ENCODE data around the gene RFX2.

The RFX2 gene

GRCh38 chr19:6133231-6133630, 22.9 kb upstream of the RFX2 start:
- Histone ChIP-seq H3K4me3 (replicated peaks; ENCODE audit: low read depth, low read length) (no peak overlapping the region), H3K36me3 (ENCODE audit: control insufficient read depth, insufficient read depth, low read length) (no peaks in the 10 kb centered on the region), H3K27me3 (replicated peaks; ENCODE audit: control insufficient read depth, insufficient read depth, low read length) (no peaks in the 10 kb centered on the region; the same call in none of the 2 replicates)
- DNase-seq (ENCODE audit: extremely low read depth, insufficient read length) = no peak
- no peak for TF ChIP-seq CTCF (IDR thresholded peaks at IDR 0.05; ENCODE audit: insufficient read depth, low read length, poor library complexity, severe bottlenecking)

- H3K4me3 ChIP-seq (replicated peaks; ENCODE audit: low read depth, low read length) = no peak overlapping the region
- H3K27me3 ChIP-seq (replicated peaks; ENCODE audit: control insufficient read depth, insufficient read depth, low read length) = no peaks in the 10 kb centered on the region; the same call in none of the 2 replicates
- TF ChIP-seq CTCF (IDR thresholded peaks at IDR 0.05; ENCODE audit: insufficient read depth, low read length, poor library complexity, severe bottlenecking) = no peak
- DNase-seq (ENCODE audit: extremely low read depth, insufficient read length) = no peak
- H3K36me3 ChIP-seq (ENCODE audit: control insufficient read depth, insufficient read depth, low read length) = no peaks in the 10 kb centered on the region
Observed at GRCh38 chr19:6132482-6132881, 22.2 kb upstream of the RFX2 start.

GRCh38 chr19:6127716-6128335, 17.5 kb upstream of the RFX2 start:
- DNase-seq (ENCODE audit: extremely low read depth, insufficient read length) = no peak
- TF ChIP-seq CTCF (IDR thresholded peaks at IDR 0.05; ENCODE audit: insufficient read depth, low read length, poor library complexity, severe bottlenecking) = no peak
- Histone ChIP-seq H3K27me3 (replicated peaks; ENCODE audit: control insufficient read depth, insufficient read depth, low read length) (no peaks in the 10 kb centered on the region; the same call in 1 of the 2 replicates), H3K4me3 (replicated peaks; ENCODE audit: low read depth, low read length) (no peak overlapping the region), H3K36me3 (ENCODE audit: control insufficient read depth, insufficient read depth, low read length) (no peaks in the 10 kb centered on the region)

GRCh38 chr19:6126335-6126974, 16.2 kb upstream of the RFX2 start:
- Histone ChIP-seq H3K36me3 (ENCODE audit: control insufficient read depth, insufficient read depth, low read length) (no peaks in the 10 kb centered on the region), H3K4me3 (replicated peaks; ENCODE audit: low read depth, low read length) (no peak overlapping the region), H3K27me3 (replicated peaks; ENCODE audit: control insufficient read depth, insufficient read depth, low read length) (no peaks in the 10 kb centered on the region; the same call in 1 of the 2 replicates)
- TF ChIP-seq CTCF (IDR thresholded peaks at IDR 0.05; ENCODE audit: insufficient read depth, low read length, poor library complexity, severe bottlenecking) = peak; percentile 46
- peak; percentile 48 for DNase-seq (ENCODE audit: extremely low read depth, insufficient read length)

GRCh38 chr19:6125571-6125989, 15.3 kb upstream of the RFX2 start:
- H3K36me3 ChIP-seq (ENCODE audit: control insufficient read depth, insufficient read depth, low read length) = no peaks in the 10 kb centered on the region
- no peaks in the 10 kb centered on the region; the same call in 1 of the 2 replicates for H3K27me3 ChIP-seq (replicated peaks; ENCODE audit: control insufficient read depth, insufficient read depth, low read length)
- peak; percentile 54 for DNase-seq (ENCODE audit: extremely low read depth, insufficient read length)
- TF ChIP-seq CTCF (IDR thresholded peaks at IDR 0.05; ENCODE audit: insufficient read depth, low read length, poor library complexity, severe bottlenecking) = peak; percentile 93
- no peak overlapping the region for H3K4me3 ChIP-seq (replicated peaks; ENCODE audit: low read depth, low read length)
